HL-60/S4 treated with phorbol 12-myristate 13-acetate at 8.2 ng/mL for 4 days and 3 days (cell line): ENCODE measurements around the gene ZMYND19.
"Not testable (repeated sequence)": the region's sequence is repeated elsewhere in the genome, so short reads cannot be mapped to it uniquely, and the experiment has no call there.

Experiments
- in situ Hi-C: fragments of 300-500 bp; cut with MboI; formaldehyde crosslinking; loops from 2 replicates; pipeline ENCODE4 v1.15.0; 2022; ENCODE audit warnings: low sequenced_read_pairs

Gene ZMYND19

DNA sequence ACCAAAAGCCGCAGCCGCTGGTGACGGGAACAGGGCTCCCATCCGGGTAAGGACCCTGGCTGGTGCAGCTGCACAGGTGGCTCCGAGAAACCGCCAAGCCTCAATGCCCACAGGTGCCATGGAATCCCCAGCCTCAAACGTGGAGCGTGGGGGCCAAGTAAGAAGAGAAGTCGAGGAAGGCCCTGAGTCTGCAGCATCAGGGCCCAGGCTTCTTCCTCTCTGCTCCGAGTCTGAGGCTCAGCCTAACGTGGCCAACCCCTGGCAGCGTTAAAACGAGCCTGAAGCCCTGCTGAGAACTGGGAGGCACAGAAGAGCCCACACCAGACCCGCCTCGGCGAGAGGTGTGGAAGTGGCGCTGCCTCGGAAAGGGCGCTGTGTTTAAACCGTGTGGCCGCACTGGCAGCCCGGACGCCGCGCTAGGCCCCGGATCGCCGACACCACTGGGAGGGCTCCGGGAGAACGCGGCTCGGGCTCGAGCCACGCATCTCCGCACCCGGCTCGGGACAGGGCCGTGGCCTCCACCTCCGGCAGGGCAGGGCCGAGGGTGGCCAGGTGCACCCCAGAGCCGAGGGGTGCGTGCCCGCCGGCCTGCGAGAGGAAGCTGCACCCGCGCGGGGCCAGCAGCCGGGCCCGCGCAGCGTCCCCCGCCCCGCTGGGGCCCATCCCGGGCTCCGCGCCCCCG, 730 bp downstream of the ZMYND19 start:
- in situ Hi-C loops: no loop called here

DNA sequence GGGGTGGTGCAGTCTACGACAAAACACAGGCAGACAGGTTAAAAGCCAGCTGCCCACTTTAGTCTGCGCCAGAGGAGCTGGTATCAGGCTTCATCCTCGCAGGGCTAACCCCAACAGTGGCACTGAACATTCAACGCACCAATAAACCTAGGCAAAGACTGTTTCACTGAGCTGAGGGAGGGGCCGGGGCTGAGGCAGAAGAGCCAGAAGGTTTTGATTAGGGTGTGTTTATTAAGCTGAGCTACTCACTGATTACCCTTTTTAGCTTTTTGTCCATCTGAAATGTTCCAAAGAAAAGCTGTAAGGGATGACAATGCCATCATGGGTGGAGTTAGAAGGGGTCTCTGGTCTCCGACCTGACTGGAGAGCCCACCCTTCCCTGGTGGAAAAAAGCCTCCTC, 1.4 kb downstream of the ZMYND19 start:
- in situ Hi-C loops: no loop called here

DNA sequence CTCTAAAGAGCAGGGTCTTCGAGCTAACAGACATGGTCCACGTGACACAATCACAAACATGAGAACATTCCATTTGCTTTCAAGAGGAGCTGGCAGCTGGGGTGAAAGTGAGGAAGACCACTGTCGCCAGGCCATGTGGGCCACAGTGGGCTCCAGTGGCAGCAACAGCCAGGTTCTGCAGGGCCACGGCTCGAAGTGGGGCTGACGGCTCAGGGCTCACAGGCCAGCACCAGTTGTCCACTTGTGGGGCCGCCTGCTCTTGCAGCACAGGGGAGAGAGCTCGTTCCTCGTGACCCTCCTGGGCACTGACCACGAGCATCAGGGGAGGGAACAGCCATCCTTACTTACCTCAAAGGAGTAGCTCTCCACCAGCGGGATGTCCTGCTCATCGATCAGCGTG, 2.0 kb downstream of the ZMYND19 start:
- in situ Hi-C loops: no loop called here

DNA sequence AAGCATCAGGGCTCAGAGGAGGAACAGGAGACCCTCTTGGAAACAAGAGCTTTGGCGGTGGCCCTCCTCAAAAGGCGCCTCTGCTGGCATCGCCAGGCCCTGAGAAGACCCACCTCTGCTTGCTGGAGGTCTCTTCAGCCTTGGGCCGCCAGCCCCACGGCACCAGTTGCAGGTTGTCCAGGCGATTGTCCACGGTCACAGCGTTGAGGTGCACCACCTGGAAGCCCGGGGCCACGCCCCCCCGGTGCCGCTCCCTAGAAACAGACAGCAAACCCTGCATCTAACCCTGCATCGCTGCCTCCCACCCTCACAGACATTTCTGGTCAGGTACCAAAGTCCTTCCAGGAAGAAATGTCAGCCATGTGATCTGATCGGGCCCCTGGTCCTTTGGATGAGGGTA, 3.5 kb downstream of the ZMYND19 start:
- in situ Hi-C loops: no loop called here

DNA sequence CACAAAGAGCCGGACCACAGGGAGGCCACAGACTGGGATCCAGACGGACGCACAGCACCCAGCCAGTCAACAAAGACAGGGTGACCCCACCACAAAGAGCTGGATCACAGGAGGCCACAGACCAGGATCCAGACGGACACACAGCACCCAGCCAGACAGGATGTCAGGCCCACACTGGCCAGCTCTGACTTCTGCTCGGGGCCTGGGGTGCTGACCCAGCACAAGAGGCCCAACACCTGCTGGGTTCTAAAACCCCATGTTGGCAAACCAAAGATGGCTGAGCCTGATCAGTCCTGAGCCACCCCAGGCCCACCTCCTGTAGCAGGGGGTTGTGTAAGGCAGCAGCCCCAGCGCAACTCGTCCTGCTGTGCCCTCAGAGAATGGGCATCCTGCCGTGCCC, 6.4 kb downstream of the ZMYND19 start:
- in situ Hi-C loops: no loop called here

DNA sequence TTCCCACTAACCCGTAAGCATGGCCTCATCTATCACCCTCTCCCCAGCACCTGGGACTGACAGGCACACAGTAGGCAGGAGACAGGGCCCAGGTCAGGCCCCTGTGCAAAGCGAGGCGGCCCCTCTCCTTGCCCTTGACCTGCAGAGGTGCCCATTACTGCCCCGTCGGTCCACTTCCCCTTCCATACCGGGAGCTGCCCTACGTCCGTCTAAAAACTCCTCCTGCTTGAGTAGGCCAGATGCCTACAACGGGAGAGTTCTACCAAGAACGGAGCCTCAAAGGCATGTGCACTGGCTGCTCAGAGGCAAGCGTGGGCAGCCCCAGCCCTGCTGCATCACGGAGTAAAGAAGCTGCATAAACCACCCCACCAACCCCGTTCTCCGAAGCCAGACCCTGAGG, 7.0 kb downstream of the ZMYND19 start:
- in situ Hi-C loops: no loop called here

DNA sequence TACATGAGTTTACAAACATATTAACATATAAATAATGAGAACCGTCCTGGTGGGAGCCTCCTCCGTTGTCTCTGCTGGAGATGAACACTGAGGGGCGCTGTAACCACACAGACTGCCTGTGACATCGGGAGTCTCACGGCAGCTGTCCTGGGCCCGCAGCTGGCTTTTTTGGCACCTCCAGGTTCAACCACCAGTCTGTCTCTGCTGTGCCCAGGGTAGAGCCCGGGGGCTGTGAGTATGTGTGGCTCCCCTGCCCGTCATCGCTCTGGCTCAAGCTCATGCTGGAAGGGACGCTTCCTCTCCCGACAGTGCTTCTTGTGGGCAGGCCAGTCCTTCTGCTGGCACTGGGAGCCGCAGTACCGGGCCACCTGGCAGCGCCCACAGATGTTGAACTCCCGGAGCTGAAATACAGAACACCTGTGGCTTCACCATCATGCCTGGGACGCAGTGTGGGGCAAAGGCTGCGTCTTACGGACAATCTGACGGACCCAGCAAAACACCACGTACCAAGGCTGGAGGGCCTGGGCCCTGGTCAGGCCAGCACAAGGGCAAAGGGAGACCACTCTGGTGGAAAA, 7.9 kb downstream of the ZMYND19 start:
- in situ Hi-C loops: no loop called here

DNA sequence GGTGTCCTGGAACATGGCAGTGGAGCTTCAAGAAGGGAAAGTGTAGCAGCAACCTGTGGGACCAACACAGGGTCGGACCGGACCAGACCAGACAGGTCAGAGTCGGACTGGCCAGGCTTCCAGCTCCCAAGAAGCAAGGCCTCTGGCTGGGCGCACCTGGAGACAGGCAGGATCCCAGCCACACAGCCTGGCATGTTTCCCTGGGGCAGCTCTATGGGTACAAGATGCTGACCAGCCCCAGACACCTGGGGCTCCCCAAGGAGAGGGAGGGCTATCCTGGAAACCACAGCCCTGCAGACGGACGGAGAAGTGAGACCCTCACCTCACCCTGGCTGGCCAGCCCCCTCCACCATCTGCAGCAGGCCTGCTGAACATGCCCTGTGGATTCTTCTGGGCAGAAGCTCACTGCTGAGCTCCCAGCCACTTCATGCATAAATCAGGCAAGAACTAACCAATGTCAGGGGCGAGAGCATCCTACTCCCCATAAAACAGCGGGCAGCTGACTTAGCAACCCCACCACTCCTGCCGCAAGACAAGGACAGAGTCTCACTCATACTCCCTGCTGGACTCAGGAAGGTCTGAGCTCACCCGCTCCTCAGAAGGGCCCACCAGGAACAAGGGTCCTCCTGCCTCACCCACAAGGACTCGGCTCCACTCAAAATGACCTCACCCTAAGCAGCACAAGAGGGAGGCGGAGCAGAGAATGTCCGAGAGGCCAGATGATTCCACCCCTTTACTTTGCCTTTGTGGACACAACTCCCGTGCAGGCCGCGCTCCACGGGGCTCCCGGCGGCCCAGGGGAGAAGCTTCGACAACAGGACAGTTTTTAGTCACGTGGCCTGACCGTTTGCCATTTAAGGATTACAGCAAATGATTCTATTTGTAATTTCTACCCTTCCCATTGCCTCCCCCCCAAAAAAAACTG, 8.7 kb downstream of the ZMYND19 start:
- in situ Hi-C loops: no loop called here

DNA sequence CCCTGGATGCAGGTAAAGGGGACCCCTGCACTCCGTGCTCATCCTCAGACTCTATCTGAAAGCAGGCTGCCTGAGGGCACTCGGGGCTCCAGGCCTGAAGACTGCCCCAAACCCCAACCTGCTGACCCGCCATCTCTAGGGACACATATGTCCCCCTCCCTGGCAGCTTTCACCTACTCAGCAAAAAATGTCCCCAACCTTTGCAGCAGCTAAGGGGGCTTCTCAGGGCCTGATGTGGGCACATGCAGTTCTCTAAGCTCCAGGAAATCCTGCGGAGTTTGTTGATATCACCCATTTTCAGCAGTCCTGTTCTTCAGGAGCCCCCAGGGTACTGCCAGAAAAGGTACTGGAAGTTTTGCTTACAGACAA, 9.4 kb downstream of the ZMYND19 start:
- in situ Hi-C loops: no loop called here

DNA sequence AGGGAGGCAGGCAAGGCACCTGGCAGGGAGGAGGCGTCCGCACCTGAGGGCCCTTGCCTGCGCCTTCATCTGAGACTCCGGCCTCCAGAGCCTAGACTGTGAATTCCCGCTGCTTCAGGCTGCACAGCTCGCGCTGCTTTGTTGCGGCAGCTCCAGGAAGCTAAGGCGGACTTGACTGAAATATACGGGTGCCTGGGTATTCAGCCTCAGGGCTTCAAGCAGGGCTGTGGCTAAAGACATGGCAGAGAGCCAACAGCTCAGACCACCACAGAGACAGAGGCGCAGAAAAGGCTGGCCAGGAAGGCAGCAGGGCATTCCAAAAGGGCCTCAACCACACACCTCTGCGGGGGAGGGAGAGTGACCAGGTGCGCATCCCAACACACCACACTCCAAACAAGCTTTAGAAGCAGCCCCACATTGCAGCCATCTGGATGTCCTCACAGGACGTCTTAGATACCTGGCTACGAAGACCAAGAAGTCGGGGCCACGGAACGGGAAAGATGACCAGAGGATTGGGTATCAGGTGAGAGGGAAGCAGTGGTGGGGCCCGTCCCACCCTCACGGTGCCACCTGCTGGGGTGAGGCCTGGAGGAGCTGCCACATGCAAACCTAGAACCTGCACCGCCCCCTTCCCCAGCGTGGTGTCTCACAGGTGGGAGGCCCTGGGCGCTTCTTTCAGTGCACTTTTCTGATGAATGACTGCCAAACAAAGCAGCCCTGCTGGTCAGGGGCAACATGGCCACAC, 9.9 kb downstream of the ZMYND19 start:
- in situ Hi-C loops: no loop called here

DNA sequence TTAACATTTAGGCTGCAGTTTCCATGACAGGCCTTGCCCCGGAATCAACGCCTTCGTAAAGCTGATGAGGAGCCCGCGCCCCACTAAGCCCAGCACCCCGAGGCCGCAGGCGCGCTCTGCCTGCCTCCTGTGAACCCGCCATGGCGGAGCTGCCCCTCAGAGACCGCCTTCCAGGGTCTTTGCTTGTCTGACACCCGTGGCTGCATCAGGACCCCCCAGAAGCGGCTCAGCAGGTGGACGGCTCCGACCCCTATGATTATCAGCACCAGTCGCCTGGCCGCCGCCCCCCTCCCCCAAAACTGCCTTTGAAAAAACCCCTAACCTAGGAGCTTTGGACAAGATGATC, 11.1 kb downstream of the ZMYND19 start:
- in situ Hi-C loops: no loop called here

DNA sequence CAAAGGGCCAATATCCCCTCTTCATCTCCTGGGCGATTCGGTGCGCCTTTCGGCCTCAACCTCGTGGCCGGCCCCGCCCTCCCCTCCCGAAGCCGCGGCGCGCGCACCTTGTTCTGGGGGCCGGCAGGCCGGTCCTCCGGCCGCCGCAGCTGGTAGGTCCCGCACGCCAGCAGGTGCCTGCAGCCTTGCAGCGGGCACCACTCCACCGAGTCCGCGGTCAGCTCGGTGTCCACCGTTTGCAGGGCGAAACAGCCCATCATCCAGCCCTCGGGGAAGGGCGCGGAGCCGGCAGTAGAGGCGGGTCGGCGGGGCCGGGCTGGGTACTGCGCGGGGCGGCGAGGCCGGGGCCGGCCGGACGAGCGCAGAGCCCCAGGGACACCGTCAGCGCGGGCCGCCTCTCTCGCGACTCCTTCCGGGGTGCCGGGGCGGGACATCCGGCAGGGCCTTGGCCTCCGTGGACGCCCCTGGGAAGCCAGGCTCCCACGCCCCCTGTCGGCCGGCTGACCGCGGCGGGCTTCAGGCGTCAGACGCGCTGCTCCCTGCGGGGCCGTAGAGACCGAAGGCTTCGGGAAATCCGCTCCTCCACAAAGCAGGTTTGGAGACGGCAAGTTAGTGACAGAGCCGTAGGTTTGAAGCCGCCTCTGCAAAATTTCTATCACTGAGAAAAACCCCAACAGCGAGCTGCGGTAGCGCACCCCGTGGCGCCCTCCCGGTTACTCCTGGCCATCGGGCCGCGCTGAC, 11.6 kb downstream of the ZMYND19 start, which contains the start of gene DPH7:
Gene DPH7, minus strand, starts transcription at position 408 of the 741 bp plus-strand sequence. Its CDS starts 148 bp downstream, at position 260.
- in situ Hi-C loops: no loop called here

DNA sequence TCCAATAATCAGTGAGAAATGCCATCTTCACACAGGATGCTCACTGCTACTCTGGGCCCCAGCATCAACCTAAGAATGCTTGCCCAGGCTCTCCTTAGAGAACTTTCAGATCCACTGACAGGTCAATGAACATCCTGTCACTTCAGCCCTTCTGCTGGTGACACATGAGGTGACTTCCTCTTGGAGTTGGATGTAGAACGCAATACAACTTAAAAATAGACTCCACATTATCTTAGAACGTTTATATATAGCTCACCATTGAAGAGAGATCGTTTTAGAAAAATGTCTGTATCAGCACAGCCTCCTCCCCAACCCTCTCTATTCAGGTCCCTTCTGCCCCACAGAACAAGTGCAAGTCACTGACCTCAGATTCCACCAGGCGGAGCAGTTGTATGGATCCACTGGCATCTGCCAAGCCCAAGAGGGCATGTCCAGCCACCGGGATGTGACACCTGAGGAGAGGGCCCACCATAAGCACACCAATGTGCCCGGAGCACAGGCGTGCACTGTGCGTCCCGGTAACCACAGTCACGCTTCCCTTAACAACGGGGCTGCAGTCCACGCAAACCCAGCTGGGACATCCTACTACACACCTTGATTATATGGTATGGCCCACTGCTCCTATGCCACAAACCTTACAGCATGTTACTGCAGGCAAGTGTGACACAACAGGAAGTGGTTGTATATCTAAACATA, 14.4 kb downstream of the ZMYND19 start:
- in situ Hi-C loops: no loop called here

DNA sequence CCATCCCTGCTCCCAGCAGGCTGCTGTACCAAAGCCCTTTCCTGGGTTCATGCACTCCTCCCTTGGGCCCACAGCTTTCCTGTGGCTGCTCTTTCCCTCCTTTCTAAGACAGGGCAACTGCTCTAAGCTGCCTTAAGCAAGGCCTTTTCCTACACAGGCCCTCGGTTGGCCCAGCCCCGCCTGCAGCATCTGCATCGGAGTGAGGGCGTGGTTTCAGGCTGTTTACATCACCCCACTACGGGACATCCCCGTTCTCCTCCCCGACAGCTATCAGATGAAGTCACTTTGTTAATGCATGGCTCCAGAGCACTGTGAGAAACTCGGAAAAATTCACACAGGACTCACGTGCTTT, 15.0 kb downstream of the ZMYND19 start:
- in situ Hi-C loops: no loop called here

DNA sequence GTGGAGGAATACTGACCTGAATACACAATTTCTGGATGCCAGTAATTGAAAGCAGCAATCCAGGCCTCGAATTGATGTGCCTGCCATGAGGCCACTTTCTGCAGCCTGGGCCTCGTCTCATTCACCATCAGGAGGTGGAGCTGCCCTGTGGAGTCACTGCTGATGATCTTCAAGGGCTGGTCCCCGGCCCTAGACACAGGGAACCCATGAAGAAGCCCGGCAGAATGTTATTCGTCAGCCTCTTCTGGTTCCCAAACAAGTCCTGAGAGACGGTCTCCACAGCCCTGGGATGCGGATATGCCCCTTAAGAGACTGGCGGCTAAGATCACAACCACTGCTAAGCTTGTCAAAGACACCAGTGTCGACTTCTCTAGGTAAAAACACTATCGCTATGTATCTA, 16.1 kb downstream of the ZMYND19 start:
- in situ Hi-C loops: no loop called here

DNA sequence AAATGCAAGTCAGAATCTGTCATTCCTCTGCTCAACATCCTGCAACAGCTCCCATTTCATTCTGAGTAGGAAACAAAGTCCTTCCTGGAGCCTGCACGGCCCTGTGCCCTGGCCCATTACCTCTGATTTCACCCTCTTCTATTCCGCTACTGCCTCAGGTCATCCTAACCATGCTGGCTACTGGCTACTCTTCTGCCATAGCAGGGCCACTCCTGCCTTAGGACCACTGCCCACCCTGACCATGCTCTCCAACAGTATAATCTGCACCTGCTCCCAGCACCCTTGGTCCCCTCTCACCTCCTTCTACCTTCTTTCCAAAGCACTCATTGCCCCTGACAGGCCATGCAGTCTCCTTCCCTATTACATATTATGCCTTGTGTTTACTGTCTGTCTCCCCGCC, 19.7 kb downstream of the ZMYND19 start:
- in situ Hi-C loops: no loop called here

DNA sequence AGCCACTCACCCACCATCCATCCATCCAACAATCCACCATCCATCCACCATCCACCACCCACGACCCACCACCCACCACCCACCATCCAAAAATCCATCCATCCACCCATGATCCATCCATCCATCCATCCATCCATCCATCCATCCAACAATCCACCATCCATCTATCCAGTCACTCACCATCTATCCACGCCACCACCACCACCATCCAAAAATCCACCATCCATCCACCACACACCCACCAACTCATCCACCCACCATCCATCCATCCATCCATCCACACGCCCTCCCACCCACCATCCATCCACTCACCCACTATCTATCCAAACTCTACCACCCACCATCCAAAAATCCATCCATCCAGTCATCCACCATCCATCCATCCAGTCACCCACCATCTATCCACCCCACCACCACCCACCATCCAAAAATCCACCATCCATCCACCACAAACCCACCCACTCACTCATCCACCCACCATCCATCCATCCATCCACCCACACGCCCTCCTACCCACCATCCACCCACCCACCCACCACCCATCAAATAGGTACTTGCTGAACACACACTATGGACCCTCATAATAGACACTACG, 20.6 kb downstream of the ZMYND19 start:
- in situ Hi-C loops: no loop called here

DNA sequence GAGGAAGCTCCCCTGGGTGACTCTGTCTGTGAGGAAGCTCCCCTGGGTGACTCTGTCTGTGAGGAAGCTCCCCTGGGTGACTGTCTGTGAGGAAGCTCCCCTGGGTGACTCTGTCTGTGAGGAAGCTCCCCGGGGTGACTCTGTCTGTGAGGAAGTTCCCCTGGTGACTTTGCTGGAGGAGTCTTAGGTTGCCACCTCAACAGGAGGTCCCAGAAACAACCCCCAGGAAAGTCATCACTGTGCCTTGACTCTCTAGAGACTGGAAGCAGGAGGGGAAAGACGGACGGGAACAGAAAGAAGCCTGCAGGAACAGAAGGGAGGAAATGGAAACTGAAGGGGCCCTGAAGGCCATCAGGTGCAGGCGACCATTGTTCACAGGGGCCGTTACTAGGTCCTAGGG, 21.9 kb downstream of the ZMYND19 start:
- in situ Hi-C loops: not testable (repeated sequence)

DNA sequence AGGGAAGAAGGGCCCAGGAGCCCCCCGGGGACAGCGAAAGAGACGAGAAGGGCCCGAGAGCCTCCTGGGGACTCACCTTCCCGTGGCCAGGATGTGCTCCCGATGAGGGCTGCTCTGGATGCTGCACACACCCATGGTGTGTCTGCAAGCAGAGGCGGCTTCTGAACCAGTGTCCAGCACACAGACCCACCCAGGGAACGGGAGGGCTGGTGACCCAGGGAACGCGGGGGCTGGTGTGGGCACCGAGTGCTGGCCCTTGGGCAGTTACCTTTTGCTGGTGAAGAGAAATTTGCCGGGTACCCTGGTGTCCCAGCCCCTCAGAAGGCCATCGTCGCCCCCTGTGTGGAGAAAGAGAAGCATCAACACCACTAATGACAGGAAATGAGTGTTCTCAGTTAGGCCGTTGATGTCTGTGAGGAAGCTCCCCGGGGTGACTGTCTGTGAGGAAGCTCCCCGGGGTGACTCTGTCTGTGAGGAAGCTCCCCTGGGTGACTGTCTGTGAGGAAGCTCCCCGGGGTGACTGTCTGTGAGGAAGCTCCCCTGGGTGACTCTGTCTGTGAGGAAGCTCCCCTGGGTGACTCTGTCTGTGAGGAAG, 25.4 kb downstream of the ZMYND19 start:
- in situ Hi-C loops: no loop called here
